ENCODE data around the gene FLT4. TPM values are rescaled to one million over a fixed set of nuclear protein-coding genes. Genes with fewer than 3 reads are reported as not detected.

The FLT4 gene
- total RNA-seq, 1 donor from 2014 or later: 24.8 TPM

DNA sequence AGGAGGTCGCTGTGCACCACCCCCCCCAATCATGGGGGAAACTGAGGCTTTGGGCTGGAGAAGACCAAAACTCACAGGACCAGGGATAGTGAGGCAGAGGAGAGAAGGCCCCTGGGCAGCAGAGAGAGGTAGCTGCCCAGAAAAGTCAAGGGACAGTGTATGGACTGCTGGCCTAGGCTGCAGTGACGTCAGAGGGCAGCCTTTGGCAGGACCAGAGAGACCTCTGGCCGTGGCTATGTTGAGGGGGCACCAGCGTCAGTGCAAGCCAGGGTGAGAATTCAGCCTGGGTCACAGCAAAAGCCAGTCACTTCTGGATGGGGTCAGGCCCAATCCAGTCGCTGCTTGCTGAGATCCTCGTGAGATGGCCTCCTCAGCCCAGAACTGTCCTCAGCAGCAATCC is 26.5 kb downstream of the FLT4 start:
- H3K27ac ChIP-seq: peak overlapping the region; percentile 46
- TF ChIP-seq, protein P1, sequence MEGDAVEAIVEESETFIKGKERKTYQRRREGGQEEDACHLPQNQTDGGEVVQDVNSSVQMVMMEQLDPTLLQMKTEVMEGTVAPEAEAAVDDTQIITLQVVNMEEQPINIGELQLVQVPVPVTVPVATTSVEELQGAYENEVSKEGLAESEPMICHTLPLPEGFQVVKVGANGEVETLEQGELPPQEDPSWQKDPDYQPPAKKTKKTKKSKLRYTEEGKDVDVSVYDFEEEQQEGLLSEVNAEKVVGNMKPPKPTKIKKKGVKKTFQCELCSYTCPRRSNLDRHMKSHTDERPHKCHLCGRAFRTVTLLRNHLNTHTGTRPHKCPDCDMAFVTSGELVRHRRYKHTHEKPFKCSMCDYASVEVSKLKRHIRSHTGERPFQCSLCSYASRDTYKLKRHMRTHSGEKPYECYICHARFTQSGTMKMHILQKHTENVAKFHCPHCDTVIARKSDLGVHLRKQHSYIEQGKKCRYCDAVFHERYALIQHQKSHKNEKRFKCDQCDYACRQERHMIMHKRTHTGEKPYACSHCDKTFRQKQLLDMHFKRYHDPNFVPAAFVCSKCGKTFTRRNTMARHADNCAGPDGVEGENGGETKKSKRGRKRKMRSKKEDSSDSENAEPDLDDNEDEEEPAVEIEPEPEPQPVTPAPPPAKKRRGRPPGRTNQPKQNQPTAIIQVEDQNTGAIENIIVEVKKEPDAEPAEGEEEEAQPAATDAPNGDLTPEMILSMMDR (IDR thresholded peaks at IDR 0.05): no peak
- DNase-seq (no peak), ATAC-seq (no peak)
- intact Hi-C loops (cut with DNase I): no loop called here
- no peaks in the 10 kb centered on the region for H3K36me3 ChIP-seq
- H3K4me3 ChIP-seq: no peak overlapping the region
- no peaks in the 10 kb centered on the region for H3K9me3 ChIP-seq
- peaks cover 11% of the 10 kb centered on the region for H3K27me3 ChIP-seq (ENCODE audit: low read depth)
- H3K4me1 ChIP-seq: peaks cover 4% of the 10 kb centered on the region

DNA sequence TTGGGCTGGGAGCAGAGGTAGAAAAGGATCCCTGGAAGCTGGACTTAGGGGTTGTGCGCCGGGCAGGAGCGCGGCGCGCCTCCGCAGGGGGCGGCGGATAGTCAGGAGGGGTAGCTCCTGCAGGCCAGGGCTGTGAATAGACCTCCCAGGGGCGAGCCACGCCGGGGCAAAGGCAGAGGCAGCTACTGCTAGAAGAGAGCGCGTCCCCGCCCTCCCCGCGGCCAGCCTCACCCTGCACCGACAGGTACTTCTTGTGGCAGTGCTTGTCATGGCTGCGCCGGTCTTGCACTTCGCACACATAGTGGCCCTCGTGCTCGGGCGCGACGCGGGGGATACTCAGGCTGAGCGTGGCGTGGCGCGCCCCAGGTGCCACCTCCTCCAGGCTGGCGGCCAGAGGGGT is 28.1 kb downstream of the FLT4 start:
- no peaks in the 10 kb centered on the region for H3K36me3 ChIP-seq
- ATAC-seq: no peak
- H3K4me3 ChIP-seq: no peak overlapping the region
- intact Hi-C loops (cut with DNase I): no loop called here
- no peak overlapping the region for H3K27ac ChIP-seq
- TF ChIP-seq, protein P1 (IDR thresholded peaks at IDR 0.05): no peak
- H3K4me1 ChIP-seq: peaks cover 4% of the 10 kb centered on the region
- peaks cover 11% of the 10 kb centered on the region for H3K27me3 ChIP-seq (ENCODE audit: low read depth)
- no peak for DNase-seq
- H3K9me3 ChIP-seq: no peaks in the 10 kb centered on the region

DNA sequence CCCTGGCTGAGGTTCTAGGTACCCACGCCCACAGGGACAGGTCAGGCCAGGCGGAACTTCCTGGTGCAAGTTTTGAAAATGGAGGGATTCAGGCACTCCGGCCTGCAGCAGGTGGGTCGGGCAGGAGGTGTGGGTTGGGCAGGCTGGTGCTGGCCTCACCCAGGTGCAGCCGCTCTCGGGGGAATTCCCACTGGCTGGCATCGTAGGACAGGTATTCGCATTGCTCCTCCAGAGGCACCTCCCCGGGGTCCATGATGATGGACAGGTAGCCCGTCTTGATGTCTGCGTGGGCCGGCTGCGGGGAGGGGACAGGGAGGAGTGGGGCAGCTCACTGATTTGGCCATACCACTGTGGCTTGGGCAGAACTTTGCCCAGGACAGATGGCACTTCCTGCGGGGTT is 29.4 kb downstream of the FLT4 start:
- intact Hi-C loops (cut with DNase I): no loop called here
- no peaks in the 10 kb centered on the region for H3K9me3 ChIP-seq
- TF ChIP-seq, protein P1 (IDR thresholded peaks at IDR 0.05): no peak
- no peak overlapping the region for H3K27ac ChIP-seq
- ATAC-seq (no peak), DNase-seq (no peak)
- H3K4me1 ChIP-seq: peaks cover 4% of the 10 kb centered on the region
- no peaks in the 10 kb centered on the region for H3K36me3 ChIP-seq
- H3K27me3 ChIP-seq (ENCODE audit: low read depth): peaks cover 11% of the 10 kb centered on the region
- H3K4me3 ChIP-seq: no peak overlapping the region

DNA sequence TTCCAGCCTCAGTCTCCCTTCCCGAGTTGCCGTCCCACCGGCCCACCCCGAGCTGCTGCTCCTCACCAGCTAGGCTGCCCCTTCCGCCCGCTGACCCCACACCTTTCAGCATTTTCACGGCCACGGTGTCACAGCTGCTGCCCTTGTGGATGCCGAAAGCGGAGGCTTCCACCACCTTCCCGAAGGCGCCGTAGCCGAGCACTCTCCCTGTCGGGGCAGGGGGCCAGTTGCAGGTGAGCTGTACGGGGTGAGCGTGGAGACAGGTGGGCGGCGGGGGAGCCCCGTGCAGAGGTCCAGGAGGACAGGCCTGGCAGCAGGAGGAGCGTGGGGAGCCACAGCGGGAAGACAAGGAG is 29.9 kb downstream of the FLT4 start:
- Histone ChIP-seq H3K27me3 (ENCODE audit: low read depth) (peaks cover 11% of the 10 kb centered on the region), H3K27ac (no peak overlapping the region), H3K4me1 (peaks cover 2% of the 10 kb centered on the region), H3K4me3 (no peak overlapping the region), H3K36me3 (no peaks in the 10 kb centered on the region), H3K9me3 (no peaks in the 10 kb centered on the region)
- no peak for DNase-seq
- TF ChIP-seq, protein P1 (IDR thresholded peaks at IDR 0.05): no peak
- intact Hi-C loops (cut with DNase I): no loop called here
- ATAC-seq: no peak

DNA sequence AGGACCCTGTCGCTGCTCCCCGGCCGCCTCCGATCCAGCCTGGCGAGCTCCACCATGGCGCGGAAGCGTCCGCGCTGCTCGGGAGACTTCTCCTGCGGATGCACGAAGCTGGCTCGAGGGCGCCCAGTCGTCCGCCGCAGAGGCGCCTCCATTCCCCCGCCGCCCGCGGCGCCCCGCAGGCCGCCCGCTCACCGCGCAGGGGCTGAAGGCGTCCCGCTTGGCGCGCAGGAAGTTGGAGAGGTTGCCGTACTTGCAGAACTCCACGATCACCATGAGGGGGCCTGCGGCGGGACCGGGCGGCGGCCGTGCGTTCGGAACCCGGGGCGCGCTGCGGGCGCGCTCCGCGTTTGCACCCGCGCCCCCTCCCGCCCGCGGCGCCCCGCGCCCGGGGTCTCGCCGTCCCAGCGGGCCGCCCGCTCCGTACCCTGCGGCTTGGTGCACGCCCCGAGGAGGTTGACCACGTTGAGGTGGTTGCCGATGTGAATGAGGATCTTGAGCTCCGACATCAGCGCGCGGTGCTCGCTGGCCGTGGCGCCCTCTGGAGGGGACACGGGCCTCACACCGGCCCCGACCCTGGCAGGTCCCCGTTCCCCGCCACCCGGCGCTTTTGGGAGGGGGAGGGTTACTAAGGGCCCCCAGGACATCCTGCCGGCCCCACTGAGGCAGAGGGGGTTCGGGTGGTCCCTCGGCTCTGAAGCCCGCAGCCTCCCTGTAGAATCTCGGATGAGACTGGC is 30.4 kb downstream of the FLT4 start:
- Histone ChIP-seq H3K27me3 (ENCODE audit: low read depth) (peaks cover 11% of the 10 kb centered on the region), H3K4me1 (no peaks in the 10 kb centered on the region), H3K4me3 (peak overlapping the region; percentile 41), H3K36me3 (no peaks in the 10 kb centered on the region), H3K9me3 (no peaks in the 10 kb centered on the region), H3K27ac (no peak overlapping the region)
- TF ChIP-seq, protein P1 (IDR thresholded peaks at IDR 0.05): peak; percentile 25
- DNase-seq: no peak
- ATAC-seq: peak; percentile 25 to 35
- intact Hi-C loops (cut with DNase I): no loop called here
